Endothelial cell of umbilical vein (primary cell): ENCODE data around the gene LMNA. TPM values are rescaled to one million over a fixed set of nuclear protein-coding genes. Genes with fewer than 3 reads are reported as not detected.

ENCODE experiments used
- BruUV-seq: library from RNA; stranded (reverse); fragments of 400-500 nt; replicated peaks from 2 replicates; lab custom pipeline; 2021; lab: Mats Ljungman, UMichigan
- CTCF ChIA-PET: fragments of 300-600, 350-600 bp; sonication (Branson Sonifier 250); formaldehyde crosslinking; loops from one replicate; lab custom pipeline; 2021; ENCODE audit warnings: antibody characterized with exemption, inconsistent platforms; lab: Charles Lee
- POLR2A ChIA-PET: fragments of 300-600, 350-600 bp; sonication (Branson Sonifier 250); formaldehyde crosslinking; loops from one replicate; lab custom pipeline; 2021; ENCODE audit warnings: antibody characterized with exemption, inconsistent platforms; lab: Charles Lee
- DNase-seq: peaks from one replicate; pipeline ENCODE4 v3.0.0-alpha.2; 2011; ENCODE audit warnings: low read depth, low spot score
- FAIRE-seq: peaks from 2 replicates; lab custom pipeline; 2011; peaks lifted over from hg19 to GRCh38; lab: Jason Lieb, UNC
- H2AFZ ChIP-seq: 2 replicates; pipeline ENCODE4 v1.6.0; 2012; ENCODE audit warnings: low read depth, low read length, control low read depth, inconsistent platforms
- H3K27ac ChIP-seq: 2 replicates; pipeline ENCODE4 v1.5.1; 2011; ENCODE audit warnings: low read depth, mild to moderate bottlenecking, control low read depth, low read length, moderate library complexity; ENCODE audit not compliant: insufficient read depth
- H3K27me3 ChIP-seq, 2 experiments: 2 replicates each; pipeline versions ENCODE4 v1.6.0 to v1.6.1; 2011; ENCODE audit warnings: low read length in 2 of 2, mixed read lengths in 1 of 2; ENCODE audit not compliant: control insufficient read depth in 2 of 2, insufficient read depth in 2 of 2
- H3K36me3 ChIP-seq, 2 experiments: 2 replicates in 1 of 2; 3 replicates in 1 of 2; pipeline ENCODE4 v1.5.1; 2011; ENCODE audit warnings: low read length in 2 of 2, mild to moderate bottlenecking in 1 of 2, moderate library complexity in 1 of 2; ENCODE audit not compliant: control insufficient read depth in 2 of 2, insufficient read depth in 2 of 2; ENCODE audit errors: extremely low read depth in 1 of 2
- H3K4me1 ChIP-seq: 3 replicates; pipeline ENCODE4 v1.5.1; 2011; ENCODE audit warnings: mild to moderate bottlenecking, low read length; ENCODE audit not compliant: control insufficient read depth, insufficient read depth; ENCODE audit errors: extremely low read depth
- H3K4me2 ChIP-seq: 2 replicates; pipeline ENCODE4 v1.6.1; 2011; ENCODE audit warnings: low read length, control low read depth, mixed read lengths; ENCODE audit not compliant: insufficient read depth
- H3K4me3 ChIP-seq, 3 experiments: fragments of 200-600 bp in 1 of 3; sonication (generic), shearing (Covaris generic) in 1 of 3; replicated peaks in 1 of 3; 2 replicates each; pipeline ENCODE4 v1.5.1; 2011 to 2016; ENCODE audit warnings: control low read depth in 3 of 3, low read length in 3 of 3, mild to moderate bottlenecking in 2 of 3, inconsistent platforms in 1 of 3, low read depth in 1 of 3, moderate library complexity in 1 of 3; ENCODE audit not compliant: insufficient read depth in 1 of 3
- H3K79me2 ChIP-seq: 2 replicates; pipeline ENCODE4 v1.6.0; 2012; ENCODE audit warnings: low read length, inconsistent platforms; ENCODE audit not compliant: control insufficient read depth, insufficient read depth
- H3K9ac ChIP-seq: replicated peaks from 2 replicates; pipeline ENCODE3; 2011; ENCODE audit warnings: low read length, control low read depth; ENCODE audit not compliant: insufficient read depth; ENCODE audit errors: extremely low read depth
- H3K9me1 ChIP-seq: replicated peaks from 3 replicates; pipeline ENCODE4 v1.6.0; 2011; ENCODE audit warnings: mild to moderate bottlenecking, low read length; ENCODE audit not compliant: control insufficient read depth, insufficient read depth; ENCODE audit errors: extremely low read depth
- H3K9me3 ChIP-seq: replicated peaks from 2 replicates; pipeline ENCODE4 v1.5.1; 2012; ENCODE audit warnings: low read length, inconsistent platforms; ENCODE audit not compliant: control insufficient read depth, insufficient read depth
- H4K20me1 ChIP-seq: replicated peaks from 2 replicates; pipeline ENCODE3; 2011; ENCODE audit warnings: mild to moderate bottlenecking, low read length; ENCODE audit not compliant: control insufficient read depth, insufficient read depth; ENCODE audit errors: extremely low read depth
- EZH2 ChIP-seq: IDR thresholded peaks from 2 replicates; pipeline ENCODE4 v1.6.1; 2012; ENCODE audit warnings: borderline replicate concordance, low read depth, mild to moderate bottlenecking, moderate library complexity, low read length, inconsistent platforms; ENCODE audit not compliant: severe bottlenecking
- FOS ChIP-seq: IDR thresholded peaks from 2 replicates; pipeline ENCODE4 v1.6.1; 2011; ENCODE audit warnings: mild to moderate bottlenecking, low read length, moderate library complexity, borderline replicate concordance; ENCODE audit not compliant: insufficient read depth
- GATA2 ChIP-seq: IDR thresholded peaks from 2 replicates; pipeline ENCODE4 v1.7.0; 2011; ENCODE audit warnings: low read depth, mild to moderate bottlenecking, moderate library complexity, mixed read lengths, low read length; ENCODE audit not compliant: insufficient read length, insufficient read depth
- JUN ChIP-seq: IDR thresholded peaks from 2 replicates; pipeline ENCODE4 v1.6.1; 2011; ENCODE audit warnings: borderline replicate concordance, low read depth; ENCODE audit not compliant: insufficient read length, insufficient read depth
- MYC ChIP-seq: IDR thresholded peaks from one replicate; pipeline ENCODE4 v1.6.1; 2011; ENCODE audit warnings: mild to moderate bottlenecking, low read depth, low read length
- POLR2A ChIP-seq: IDR thresholded peaks from 2 replicates; pipeline ENCODE4 v1.6.1; 2012; ENCODE audit warnings: low read depth, mild to moderate bottlenecking, control low read depth, low read length
- POLR2AphosphoS5 ChIP-seq: IDR thresholded peaks from 2 replicates; pipeline ENCODE4 v1.6.1; 2012; ENCODE audit warnings: low read depth, mild to moderate bottlenecking, control low read depth, low read length, moderate library complexity; ENCODE audit not compliant: insufficient read depth
- dilution Hi-C: fragments of 300-500 bp; cut with MboI; formaldehyde crosslinking; loops from one replicate; pipeline ENCODE4 v1.15.0; 2019; ENCODE audit warnings: low sequenced_read_pairs; ENCODE audit not compliant: extremely low pct_ligation_motif_present
- intact Hi-C: fragments of 100-400 bp; cut with micrococcal nuclease; formaldehyde crosslinking; loops from one replicate; pipeline ENCODE4 v1.10.0; 2022
- polyA plus RNA-seq, 4 experiments: library from polyadenylated mRNA; depleted of rRNA in 3 of 4; stranded (reverse) in 3 of 4; unstranded in 1 of 4; fragments of >200 nt; gene quantifications; 2 replicates each; pipeline versions ENCODE4 v1.2.1 to v1.2.3, GENCODE V29; 2011 to 2012; ENCODE audit warnings: missing spikeins in 1 of 4
- total RNA-seq: library from RNA; stranded (reverse); gene quantifications from 2 replicates; pipeline ENCODE4 v1.2.3, GENCODE V29; 2021
- TF ChIP-seq, protein P1 (sequence below): IDR thresholded peaks from 2 replicates; pipeline ENCODE4 v1.6.1; 2011; ENCODE audit not compliant: insufficient read depth, insufficient read length
- TF ChIP-seq, protein P2 (sequence below), 2 donors: IDR thresholded peaks; 1 replicate in 1 of 2; 2 replicates in 1 of 2; pipeline ENCODE4 v1.5.1; 2011; ENCODE audit warnings: low read length in 2 of 2, mild to moderate bottlenecking in 2 of 2, moderate library complexity in 2 of 2, control low read depth in 1 of 2, inconsistent platforms in 1 of 2, low read depth in 1 of 2; ENCODE audit not compliant: insufficient read depth in 1 of 2; ENCODE audit errors: extremely low read depth in 1 of 2

LMNA gene
- total and polyA plus RNA-seq, 2 donors (not counting 3 experiments of a cell fraction or from before 2014, with no cell fraction given): 371 to 742 TPM

DNA sequence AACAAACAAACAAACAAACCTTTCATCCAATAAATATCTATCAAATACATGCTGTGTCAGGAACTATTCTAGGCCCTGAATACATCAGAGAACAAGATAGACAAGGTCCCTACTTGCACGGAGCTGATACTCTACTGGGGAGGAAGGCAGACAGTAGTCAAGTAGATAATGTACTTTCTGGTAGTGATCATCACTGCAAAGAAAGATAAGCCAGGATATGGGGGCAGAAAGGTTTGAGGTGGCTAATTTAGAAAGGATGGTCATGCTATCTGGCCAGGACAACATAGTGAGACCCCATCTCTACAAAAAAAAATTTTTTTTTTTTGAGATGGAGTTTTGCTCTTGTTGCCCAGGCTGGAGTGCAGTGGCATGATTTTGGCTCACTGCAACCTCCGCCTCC is 22.9 kb upstream of the LMNA start:
- Histone ChIP-seq H3K36me3 (peaks cover 0 to 3% of the 10 kb centered on the region in 2 experiments), H2AFZ (no peak overlapping the region), H4K20me1 (no peaks in the 10 kb centered on the region), H3K27me3 (no peaks in the 10 kb centered on the region), H3K4me2 (no peak overlapping the region), H3K4me3 (no peak overlapping the region), H3K9ac (no peak overlapping the region), H3K79me2 (no peaks in the 10 kb centered on the region), H3K4me1 (peaks cover 14% of the 10 kb centered on the region), H3K9me1 (no peaks in the 10 kb centered on the region), H3K27ac (no peak overlapping the region), H3K9me3 (no peaks in the 10 kb centered on the region)
- intact Hi-C loops (no loop called here), dilution Hi-C loops (no loop called here)
- FAIRE-seq (no peak), DNase-seq (no peak)
- TF ChIP-seq POLR2A: no peak
- TF ChIP-seq, protein P1, sequence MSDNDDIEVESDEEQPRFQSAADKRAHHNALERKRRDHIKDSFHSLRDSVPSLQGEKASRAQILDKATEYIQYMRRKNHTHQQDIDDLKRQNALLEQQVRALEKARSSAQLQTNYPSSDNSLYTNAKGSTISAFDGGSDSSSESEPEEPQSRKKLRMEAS: no peak
- TF ChIP-seq FOS: no peak
- TF ChIP-seq POLR2AphosphoS5: no peak
- TF ChIP-seq EZH2: no peak
- no peak for TF ChIP-seq GATA2
- no peak for TF ChIP-seq JUN
- TF ChIP-seq, protein P2, sequence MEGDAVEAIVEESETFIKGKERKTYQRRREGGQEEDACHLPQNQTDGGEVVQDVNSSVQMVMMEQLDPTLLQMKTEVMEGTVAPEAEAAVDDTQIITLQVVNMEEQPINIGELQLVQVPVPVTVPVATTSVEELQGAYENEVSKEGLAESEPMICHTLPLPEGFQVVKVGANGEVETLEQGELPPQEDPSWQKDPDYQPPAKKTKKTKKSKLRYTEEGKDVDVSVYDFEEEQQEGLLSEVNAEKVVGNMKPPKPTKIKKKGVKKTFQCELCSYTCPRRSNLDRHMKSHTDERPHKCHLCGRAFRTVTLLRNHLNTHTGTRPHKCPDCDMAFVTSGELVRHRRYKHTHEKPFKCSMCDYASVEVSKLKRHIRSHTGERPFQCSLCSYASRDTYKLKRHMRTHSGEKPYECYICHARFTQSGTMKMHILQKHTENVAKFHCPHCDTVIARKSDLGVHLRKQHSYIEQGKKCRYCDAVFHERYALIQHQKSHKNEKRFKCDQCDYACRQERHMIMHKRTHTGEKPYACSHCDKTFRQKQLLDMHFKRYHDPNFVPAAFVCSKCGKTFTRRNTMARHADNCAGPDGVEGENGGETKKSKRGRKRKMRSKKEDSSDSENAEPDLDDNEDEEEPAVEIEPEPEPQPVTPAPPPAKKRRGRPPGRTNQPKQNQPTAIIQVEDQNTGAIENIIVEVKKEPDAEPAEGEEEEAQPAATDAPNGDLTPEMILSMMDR (IDR thresholded peaks at IDR 0.05; ENCODE audit: extremely low read depth in 1 of 2, insufficient read depth in 1 of 2, low read depth in 1 of 2, low read length in 2 of 2): no peak
- no peak for TF ChIP-seq MYC
- ChIA-PET CTCF (interaction anchor here (0.7 to 21.0 kb wide), 8 partner anchors 9 to 228 kb away, joined by 3 to 627 read pairs (median 6); no protein-coding TSS in a partner anchor), POLR2A (no interaction called here)
- no TSS peak for BruUV-seq
